Measurements from ENCODE around the gene LRG1.
"Not testable (repeated sequence)": the region's sequence is repeated elsewhere in the genome, so short reads cannot be mapped to it uniquely, and the experiment has no call there.

LRG1 gene

DNA sequence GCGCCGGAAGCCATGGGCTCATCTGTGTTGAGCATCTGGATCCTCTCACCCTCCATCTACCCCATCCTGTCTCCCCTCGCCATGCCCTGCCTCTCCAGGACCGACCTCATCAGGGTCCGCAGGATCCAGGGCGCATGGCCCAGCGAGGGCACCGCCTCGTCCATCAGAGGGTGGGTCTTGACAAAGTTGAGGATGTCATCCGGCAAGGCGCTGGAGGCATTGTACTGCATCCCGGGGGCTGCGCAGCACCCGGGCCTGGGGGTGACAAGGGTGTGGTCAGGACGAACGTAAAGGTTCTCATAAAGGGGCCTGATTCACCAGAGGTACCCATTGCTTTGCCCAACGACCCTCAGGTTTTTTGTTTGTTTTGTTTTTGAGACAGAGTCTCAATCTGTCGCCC, 10.2 kb upstream of the LRG1 start:
- no peak for DNase-seq

DNA sequence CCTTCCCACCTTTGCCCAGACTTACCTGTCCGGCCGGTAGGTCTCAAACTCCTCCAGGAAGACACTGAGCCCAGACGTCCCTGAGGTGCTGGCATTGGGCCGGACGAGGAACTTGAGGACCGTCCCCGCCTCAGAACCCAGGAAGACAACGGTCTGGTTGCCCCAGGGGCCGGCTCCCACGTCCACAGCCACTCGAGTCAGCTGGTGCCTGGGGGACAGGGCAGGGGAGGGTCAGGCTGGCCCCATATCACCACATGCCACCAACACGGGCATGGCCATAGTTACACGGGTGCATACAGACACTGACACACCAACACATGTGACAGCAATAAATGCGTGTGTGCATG, 8.4 kb upstream of the LRG1 start:
- DNase-seq: no peak

DNA sequence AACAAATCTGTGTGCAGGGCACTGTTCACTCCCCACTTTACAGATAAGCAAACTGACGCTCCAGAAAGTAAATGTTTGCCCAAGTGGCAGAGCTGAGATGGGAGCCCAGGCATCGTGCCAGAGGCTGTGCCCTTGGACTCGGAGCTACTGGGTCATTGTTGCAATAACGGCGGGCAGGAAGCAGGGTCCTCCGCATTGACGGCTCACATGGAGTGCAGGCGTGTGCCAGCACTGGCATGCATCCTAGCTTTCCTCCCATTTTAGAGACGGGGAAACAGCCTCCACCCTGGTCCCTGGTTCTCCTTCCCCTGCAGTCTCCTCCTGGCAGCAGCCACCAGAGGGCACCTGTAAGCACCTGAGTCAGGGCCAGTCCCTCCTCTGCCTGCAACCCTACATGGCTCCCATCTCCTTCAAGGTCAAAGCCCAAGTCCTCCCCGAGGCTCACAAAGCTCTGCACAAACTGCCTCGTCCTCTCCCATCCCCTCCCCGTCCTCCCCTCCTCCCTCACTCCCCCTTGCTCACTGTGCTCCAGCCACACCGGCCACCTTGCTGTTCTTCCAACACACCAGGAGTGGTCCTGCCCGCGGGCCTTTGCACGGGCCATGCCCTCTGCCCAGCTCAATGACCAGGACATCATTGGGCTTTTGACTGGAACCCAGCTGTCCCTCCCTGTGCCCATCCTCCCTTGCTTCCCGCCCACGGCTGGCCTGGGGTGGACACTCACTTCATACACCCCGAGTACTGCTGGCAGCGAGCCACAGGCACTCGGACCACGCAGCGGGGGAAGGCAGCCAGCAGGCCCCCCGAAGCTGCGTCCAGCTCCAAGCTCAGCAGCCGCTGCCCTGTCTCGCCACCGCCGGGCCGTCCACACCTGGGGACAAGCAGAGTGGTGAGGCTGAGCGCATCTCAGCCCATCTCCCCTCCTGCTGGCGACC, 7.7 kb upstream of the LRG1 start:
- DNase-seq: no peak

DNA sequence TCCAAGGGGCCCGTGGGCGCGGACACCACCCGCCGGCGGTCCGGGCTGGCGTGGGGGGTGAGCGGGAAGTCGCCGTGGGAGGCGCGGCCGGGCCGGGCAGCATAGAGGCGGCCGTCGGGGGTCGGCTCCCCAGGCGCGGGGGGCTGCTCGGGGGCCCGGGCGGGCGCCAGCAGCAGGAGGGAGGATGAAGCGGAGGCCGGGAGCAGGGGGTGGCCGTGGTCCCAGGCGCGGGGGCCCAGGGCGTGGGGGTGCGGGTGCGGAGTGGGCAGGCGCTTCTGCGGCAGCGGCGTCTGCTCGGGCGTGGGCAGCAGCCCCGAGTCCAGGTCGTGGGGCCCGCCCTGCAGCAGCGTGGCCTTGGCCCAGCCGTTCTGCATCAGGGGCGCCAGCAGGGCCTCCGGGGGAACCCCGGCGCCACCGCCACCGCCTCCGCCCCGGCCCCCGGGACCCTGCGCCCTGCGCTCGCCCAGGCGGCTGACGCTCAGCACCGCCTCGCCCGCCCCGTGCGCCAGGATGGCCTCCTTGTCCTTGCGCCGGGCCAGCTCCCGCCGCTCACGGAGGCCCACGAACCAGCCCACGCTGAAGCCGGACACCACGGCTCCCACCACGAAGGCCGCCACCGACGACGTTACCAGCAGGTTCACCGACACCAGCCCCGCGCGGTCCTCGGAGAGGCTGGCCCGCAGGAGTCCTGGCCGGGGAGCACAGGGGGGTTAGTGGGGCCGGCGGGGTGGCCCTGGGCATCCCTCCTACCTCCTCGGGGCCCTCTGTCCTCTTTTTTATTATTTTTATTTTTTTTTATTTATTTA, 4.2 kb upstream of the LRG1 start:
- no peak for DNase-seq

DNA sequence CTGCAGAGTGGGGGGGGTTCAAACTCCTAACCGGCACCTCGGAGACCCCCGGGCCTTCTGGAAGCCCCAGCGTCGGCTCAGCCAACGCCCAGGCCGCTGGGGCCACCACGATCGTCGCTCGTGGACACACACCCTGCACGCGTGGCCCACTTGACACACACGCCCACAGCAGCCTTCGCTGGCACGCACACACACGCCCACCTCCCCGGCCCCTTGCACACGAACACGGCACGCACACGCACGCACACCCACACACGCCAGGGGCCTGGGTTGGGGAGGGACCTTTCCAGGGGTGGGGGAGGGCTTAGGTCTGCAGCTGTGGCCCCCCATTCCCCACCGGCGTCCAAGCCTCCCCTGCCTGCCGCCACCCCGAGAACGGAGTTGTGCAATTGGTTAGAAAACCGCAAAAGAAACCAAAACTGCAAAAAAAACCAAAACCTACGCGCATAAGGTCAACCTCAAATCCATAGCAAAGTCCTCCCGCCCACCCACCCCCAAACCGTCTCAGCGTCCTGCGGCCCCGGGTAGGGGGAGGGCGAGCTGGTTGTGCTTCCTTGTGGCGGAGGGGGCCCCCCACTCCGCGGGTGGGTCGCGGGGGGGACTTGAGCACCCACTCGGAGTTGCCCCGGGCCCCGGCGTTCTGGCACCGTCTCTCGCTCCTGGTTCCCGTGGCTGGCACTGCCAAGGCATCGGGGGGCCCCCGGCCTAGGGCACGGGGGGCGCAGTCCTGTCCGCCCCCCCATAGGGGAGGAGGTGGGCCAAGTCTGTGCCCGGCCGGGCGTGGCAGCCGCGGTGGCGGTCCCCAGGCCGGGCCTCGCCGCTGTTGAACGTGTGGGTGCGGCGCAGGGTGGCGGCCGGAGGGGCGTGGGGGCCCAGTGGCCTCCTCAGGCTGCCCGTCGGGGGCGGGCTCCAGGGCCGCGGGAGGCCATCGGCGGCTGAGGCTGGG, 3.3 kb upstream of the LRG1 start:
- DNase-seq: no peak

DNA sequence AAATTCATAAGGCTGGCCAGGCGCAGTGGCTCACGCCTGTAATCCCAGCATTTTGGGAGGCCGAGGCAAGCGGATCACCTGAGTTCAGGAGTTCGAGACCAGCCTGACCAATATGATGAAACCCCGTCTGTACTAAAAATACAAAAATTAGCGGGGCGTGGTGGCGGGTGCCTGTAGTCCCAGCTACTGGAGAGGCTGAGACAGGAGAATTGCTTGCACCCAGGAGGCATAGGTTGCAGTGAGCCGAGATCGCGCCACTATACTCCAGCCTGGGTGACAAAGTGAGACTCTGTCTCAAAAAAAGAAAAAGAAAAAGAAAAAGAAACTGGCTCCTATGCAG, 1.9 kb upstream of the LRG1 start:
- not testable (repeated sequence) for DNase-seq

DNA sequence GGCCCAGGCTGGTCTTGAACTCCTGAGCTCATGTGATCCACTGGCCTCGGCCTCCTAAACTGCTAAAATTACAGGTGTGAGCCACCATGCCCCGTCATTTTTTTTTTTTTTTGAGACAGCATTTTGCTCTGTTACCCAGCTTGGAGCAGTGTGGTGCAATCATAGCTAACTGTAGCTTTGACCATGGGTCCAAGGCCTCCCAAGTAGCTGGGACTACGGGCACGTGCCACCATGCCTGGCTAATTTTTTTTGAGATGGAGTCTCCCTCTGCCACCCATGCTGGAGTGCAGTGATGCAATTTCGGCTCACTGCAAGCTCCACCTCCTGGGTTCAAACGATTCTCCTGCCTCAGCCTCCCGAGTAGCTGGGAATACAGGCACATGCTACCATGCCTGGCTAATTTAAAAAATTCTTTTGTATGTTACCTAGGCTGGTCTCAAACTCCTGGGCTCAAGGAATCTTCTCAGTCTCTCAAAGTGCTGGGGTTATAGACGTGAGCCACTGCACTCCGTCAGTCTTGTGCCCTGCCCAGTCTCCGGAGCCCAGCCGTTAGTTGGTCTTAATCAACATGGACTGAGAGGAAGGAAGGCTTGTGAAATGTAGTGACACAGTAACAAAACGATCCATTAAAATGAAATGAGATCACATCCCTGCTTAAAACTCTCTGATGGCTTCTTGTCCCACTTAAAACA, 1.4 kb upstream of the LRG1 start:
- no peak for DNase-seq

DNA sequence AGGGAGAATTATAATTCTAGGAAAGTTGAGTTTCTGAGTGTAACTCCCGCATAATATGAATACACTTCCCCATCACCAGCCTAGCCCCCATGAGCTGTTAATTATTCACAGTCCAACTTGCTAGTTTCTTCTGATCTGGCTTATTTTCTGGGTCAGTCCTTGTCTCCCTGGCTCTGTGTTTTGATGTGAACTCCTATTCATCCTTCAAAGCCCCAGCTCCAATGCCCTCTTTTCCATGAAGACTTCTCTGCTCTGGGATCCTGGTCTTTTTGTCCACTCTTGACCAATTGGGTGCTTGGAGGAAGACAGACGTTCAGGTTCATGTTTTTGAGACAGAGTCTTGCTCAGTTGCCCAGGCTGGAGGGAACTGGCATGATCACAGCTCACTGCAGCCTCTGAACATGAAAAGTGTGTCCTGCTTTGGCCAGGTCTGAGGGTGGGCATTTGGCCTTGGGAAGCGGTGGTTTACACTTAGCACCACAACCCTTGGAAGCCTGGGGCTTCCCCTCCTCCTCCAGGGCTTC, 605 bp downstream of the LRG1 start:
- no peak for DNase-seq

DNA sequence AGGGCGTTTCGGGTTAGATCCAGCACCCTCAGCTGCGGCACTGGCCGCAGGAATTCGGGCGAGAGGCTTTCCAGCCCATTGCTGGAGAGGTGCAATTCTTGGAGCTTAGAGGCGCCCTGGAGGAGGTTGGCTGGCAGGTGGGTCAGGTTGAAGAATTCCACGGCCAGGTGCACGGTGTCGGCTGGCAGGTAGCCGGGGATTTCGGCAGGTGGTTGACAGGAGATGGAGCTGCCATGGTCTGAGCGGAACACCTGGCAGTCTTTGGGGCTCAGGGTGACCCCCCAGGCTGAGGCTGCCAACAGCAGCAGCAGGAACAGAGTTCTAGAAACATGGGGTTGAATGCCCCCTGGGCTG, 1.3 kb downstream of the LRG1 start:
- DNase-seq: no peak

DNA sequence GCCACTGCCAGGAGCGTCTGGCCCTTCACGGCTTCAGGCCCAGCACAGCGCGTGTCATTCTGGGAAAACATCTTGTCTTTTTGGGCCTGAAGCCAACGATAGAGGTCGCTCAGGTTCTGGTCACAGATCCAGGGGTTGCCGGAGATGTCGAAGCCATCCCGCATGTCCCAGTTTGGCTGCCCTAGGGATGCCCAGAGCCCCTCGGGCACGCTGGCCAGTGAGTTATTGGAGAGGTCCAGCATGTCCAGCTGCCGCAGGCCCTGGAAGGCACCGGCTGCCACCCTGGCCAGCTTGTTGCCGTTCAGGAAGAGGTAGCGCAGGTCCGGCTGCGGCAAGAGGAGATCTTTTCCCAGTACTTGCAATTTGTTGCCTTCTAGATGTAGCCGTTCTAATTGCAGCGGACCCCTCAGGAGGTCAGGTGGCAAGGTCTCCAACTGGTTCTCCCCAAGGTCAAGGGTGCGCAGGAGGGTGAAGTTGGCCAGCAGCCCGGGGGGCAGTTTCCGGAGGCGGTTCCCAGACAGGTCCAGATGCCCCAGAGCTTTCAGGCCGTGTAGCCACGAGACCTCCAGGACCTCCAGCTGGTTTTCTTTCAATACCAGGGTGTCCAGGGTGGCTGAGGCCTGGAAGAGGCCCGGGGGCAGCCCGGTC, 1.8 kb downstream of the LRG1 start:
- no peak for DNase-seq

DNA sequence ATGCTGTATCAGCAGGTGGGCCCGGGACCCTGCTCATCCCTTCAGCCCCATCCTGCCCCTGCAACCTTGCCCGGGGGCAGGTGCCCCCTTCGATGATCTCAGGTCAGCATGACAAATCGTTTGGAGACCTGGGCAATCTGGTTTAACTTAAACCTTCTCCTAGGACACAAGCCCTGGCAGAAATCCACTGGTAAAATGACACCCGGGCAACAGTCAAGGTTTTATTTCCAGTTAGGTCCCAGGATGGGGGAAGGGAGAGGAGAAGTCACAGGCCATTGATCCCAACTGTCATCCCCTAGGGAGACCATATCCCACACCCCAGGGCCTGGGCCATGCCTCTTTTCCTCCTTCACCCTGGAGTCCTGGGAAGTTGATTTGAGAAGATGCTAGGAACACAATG, 3.0 kb downstream of the LRG1 start:
- DNase-seq: no peak

DNA sequence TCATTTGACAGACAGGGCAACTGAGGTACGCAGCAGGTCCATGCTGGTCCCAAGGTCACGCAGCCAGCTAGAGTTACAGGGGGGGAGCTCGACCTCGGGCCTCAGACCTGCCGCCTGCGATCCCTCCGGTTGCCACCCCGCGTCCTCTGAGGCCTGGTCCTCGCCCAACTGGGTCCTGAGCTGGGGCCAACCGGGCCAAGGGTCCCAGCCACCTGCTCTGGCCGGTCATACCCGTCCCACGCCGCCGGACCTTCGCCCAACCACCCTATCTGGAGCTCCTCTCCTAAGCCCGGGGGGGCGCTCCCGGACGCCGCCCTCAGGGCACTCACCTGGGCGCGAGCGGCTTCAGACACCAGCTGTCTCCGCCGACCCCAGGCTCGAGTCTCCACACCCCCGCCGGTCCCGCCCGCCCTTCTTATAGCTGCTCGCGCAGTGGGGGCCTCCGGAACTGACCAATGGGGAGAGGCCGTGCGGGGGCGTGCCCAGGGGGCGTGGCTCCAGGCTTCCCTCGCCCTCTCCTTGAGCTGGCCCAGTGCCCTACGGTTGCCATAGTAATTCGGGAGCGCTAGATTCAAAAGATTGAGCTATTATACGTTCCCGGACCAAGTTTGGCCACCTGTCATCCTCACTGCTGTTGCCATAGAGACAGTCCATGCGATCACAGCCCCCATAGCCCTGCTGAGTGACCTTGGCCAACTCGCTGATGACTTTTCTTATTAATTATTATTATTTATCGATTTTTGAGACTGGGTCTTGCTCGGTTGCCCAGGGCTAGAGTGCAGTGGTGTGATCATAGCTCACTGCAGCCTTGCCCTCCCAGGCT, 4.8 kb downstream of the LRG1 start, which contains the start of gene PLIN5:
Gene PLIN5 (minus strand): TSS at position 389 of the 823 bp plus-strand sequence. CDS start 1,150 bp downstream, outside the sequence.
- no peak for DNase-seq

DNA sequence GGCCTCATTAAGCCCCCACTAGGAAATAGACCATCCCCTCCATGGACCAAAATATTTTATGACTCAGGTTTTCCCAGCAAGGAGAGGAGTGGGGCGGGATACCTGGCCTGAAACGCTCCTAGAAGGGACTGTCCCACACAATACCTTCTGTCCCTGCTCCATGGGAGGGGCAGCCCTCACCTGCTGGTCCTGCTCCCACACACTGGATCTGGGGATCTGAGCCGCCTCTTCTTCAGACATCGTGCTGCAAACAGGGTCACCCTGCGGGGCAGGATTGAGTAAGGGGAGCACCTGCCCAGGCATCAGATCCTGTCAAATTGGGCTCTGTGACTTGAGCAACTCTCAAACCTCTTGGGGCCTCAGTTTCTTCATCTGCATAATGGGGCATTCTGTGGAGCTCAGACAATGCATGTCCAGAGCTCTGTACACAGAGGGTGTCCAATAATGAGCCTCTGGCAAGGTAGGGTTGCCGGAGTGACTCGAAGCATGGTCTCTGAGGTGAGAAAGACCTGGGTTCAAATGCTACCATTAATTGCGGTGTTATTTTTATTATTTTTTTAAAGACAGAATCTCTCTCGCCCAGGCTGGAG, 5.9 kb downstream of the LRG1 start:
- DNase-seq: no peak

DNA sequence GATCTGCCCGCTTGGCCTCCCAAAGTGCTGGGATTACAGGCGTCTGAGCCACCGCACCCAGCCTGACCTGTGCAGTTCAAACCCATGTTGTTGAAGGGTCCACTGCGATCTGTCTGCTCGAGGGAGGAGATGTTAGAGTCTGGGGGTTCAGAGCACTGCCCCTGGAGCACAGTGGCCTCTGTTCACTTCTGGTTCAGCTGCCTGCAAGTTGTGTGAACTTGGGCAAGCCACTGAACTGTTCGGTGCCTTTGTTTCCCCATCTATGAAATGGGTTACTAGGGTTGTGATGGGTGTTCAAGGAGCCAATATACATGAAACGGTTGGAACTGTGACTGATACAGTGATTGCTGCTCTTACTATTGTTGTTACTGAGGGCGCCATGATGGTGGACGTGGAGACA, 6.5 kb downstream of the LRG1 start:
- no peak for DNase-seq

DNA sequence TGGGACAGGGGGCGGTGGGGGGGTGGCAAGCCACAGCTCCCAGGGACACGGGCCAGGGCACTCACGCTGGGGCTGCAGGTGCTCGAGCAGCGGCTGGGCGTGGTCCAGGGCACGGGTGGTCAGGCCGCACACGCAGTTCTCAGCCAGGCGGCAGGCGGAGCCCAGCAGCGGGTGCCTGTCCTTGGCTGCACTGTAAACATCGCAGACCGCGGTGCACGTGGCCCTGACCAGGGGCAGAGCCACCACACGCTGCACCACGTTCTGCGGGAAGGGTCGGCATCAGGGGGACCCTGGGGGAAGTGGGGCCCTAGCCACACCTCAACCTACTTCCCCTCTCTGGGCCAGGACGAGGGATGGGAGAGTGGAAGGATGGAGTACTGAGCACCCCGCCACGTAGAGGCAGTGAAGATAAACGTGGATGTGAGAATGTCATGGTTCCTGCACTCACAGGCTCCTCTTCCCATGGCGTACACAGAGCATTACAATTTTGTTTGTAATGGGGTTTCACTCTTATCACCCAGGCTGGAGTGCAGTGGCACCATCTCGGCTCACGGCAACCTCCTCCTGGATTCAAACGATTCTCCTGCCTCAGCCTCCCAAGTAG, 8.2 kb downstream of the LRG1 start:
- DNase-seq: no peak

DNA sequence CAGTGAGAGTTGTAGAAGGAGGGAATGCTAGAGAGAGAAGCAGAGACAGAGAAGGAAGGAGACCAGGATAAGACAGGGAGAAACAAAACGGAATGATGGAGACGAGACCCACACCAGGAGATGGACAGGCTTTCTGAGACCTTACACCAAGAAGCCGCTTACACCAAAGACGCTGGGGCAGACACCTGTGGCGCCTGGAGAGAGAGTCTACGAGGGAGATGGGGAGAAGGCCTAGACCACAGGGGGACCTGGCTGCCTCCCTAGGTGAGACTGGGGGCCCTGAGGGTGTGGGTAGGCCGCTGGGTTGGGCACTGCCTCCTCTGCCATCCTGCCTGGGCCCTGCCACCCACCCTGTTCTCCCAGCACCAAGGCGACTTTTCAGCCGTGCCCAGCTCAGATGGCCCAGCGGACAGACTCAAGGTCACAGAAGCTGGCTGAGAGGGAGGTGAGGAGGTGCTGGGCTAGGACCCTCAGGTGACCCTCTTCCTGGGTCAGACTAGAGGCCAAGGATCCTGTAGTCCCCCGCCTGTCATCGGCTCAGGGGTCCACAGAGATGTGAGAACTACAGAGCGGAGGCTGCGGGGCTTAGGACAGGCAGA, 9.8 kb downstream of the LRG1 start:
- no peak for DNase-seq

DNA sequence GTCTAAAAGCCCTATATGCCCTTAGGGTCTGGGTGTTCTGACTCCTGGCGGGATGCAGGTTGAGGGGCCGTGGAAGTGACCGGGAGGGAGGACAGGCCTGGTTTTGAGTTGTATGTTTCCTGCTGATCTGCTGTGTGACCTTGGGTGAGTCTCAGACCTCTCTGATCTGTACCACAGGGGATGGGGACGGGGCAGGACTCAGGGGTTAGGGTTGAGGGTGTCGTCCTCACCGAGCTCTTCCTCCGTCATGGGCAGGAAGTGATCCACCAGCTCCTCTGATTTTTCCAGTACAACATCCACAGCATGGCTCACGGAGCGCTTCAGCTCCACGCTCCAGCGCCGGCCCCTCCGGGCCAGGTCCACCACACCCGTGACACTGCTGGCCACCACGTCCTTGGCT, 11.0 kb downstream of the LRG1 start:
- no peak for DNase-seq

DNA sequence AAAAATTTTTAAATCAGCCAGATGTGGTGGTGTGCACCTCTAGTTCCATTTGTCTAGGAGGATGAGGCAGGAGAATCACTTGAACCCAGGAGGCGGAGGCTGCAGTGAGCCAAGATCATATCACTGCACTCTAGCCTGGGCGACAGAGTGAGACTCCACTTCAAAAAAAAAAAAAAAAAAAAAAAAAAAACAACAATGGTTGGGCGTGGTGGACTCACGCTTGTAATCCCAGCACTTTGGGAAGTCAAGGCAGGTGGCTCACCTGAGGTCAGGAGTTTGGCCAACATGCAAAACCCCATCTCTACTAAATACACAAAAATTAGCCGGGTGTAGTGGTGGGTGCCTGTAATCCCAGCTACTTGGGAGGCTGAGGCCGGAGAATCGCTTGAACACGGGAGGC, 12.5 kb downstream of the LRG1 start:
- not testable (repeated sequence) for DNase-seq

DNA sequence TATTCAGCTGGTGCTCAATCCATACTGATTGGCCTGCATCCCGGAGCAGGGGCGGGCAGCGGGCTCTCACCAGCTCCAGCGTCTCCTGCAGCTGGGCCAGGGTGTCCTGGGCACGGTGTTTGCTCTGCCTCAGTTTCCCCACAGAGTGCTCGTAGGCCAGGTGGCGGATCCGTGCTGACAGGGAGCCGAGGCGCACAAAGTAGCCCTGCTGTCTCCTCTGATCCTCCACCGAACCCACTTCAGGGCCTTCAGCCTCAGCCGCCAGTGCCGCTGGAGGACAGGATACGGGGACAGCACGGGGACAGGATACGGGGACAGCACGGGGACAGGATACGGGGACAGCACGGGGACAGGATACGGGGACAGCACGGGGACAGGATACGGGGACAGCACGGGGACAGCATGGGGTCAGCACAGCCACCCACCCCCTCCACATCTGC, 14.3 kb downstream of the LRG1 start:
- DNase-seq: no peak

Data from HCEC 1CT (cell line).